IMR-90 (cell line): ENCODE data around the gene NBEA. TPM values are rescaled to one million over a fixed set of nuclear protein-coding genes. Genes with fewer than 3 reads are reported as not detected.

Experiments used
- ATAC-seq: fragments of 200-7000 bp; cut with Tn5 transposase; 2 replicates; pipeline ENCODE4 v1.9.1; 2020; ENCODE audit warnings: low read depth, mild to moderate bottlenecking, moderate library complexity
- BruUV-seq: library from RNA; stranded (reverse); fragments of 400-500 nt; replicated peaks from 2 replicates; lab custom pipeline; 2021; lab: Mats Ljungman, UMichigan
- CTCF ChIA-PET: fragments of 300-600 bp; formaldehyde crosslinking; extraction: SDS; loops from one replicate; lab custom pipeline; 2021; ENCODE audit warnings: antibody characterized with exemption; lab: Yijun Ruan, JAX
- POLR2A ChIA-PET: fragments of 300-600 bp; sonication (Branson Sonifier 250); formaldehyde crosslinking; loops from one replicate; lab custom pipeline; 2022; ENCODE audit warnings: antibody characterized with exemption; ENCODE audit not compliant: unreplicated experiment; lab: Charles Lee
- DNase-seq: peaks from one replicate; pipeline ENCODE4 v3.0.0; 2013
- H2AFZ ChIP-seq: replicated peaks from 2 replicates; pipeline ENCODE3; 2013; ENCODE audit warnings: low read length, mild to moderate bottlenecking; ENCODE audit not compliant: poor library complexity
- H2AK5ac ChIP-seq: 2 replicates; pipeline ENCODE4 v1.6.1; 2013; ENCODE audit warnings: low read depth, low read length, inconsistent platforms
- H2AK9ac ChIP-seq: replicated peaks from 2 replicates; pipeline ENCODE3; 2013; ENCODE audit warnings: mild to moderate bottlenecking, low read depth, low read length, moderate library complexity; ENCODE audit not compliant: poor library complexity
- H2BK120ac ChIP-seq: 2 replicates; pipeline ENCODE4 v1.6.1; 2013; ENCODE audit warnings: low read depth, low read length, inconsistent platforms
- H2BK15ac ChIP-seq: 3 replicates; pipeline ENCODE4 v1.6.1; 2013; ENCODE audit warnings: low read depth, low read length, inconsistent platforms
- H2BK20ac ChIP-seq: 2 replicates; pipeline ENCODE4 v1.6.1; 2013; ENCODE audit warnings: low read depth, mild to moderate bottlenecking, inconsistent platforms, low read length, moderate library complexity
- H2BK5ac ChIP-seq: 2 replicates; pipeline ENCODE4 v1.6.1; 2013; ENCODE audit warnings: mild to moderate bottlenecking, low read depth, low read length, inconsistent platforms; ENCODE audit not compliant: poor library complexity, severe bottlenecking
- H3K14ac ChIP-seq: replicated peaks from 2 replicates; pipeline ENCODE4 v1.6.1; 2013; ENCODE audit warnings: low read depth, low read length, inconsistent platforms
- H3K18ac ChIP-seq: 2 replicates; pipeline ENCODE4 v1.6.1; 2013; ENCODE audit warnings: low read depth, low read length, control low read depth
- H3K23ac ChIP-seq: 2 replicates; pipeline ENCODE4 v1.6.1; 2013; ENCODE audit warnings: low read depth, low read length, inconsistent platforms
- H3K27ac ChIP-seq: 2 replicates; pipeline ENCODE4 v1.5.1; 2013; ENCODE audit warnings: mild to moderate bottlenecking, control low read depth, low read length; ENCODE audit not compliant: insufficient read depth
- H3K27me3 ChIP-seq: 2 replicates; pipeline ENCODE4 v1.6.1; 2013; ENCODE audit warnings: low read length; ENCODE audit not compliant: control insufficient read depth, insufficient read depth
- H3K36me3 ChIP-seq: 2 replicates; pipeline ENCODE4 v1.6.1; 2013; ENCODE audit warnings: low read length, mixed read lengths; ENCODE audit not compliant: control insufficient read depth, insufficient read depth
- H3K4ac ChIP-seq: 2 replicates; pipeline ENCODE4 v1.6.1; 2013; ENCODE audit warnings: low read depth, low read length, inconsistent platforms
- H3K4me1 ChIP-seq: 2 replicates; pipeline ENCODE4 v1.6.1; 2013; ENCODE audit warnings: low read length, mixed read lengths; ENCODE audit not compliant: control insufficient read depth, insufficient read depth
- H3K4me2 ChIP-seq: 2 replicates; pipeline ENCODE4 v1.6.1; 2013; ENCODE audit warnings: low read depth, mild to moderate bottlenecking, control low read depth, low read length, moderate library complexity
- H3K4me3 ChIP-seq: 2 replicates; pipeline ENCODE4 v1.5.1; 2013; ENCODE audit warnings: low read depth, mild to moderate bottlenecking, control low read depth, low read length, moderate library complexity; ENCODE audit not compliant: insufficient read depth
- H3K56ac ChIP-seq: 2 replicates; pipeline ENCODE4 v1.6.1; 2013; ENCODE audit warnings: low read length, inconsistent platforms; ENCODE audit not compliant: insufficient read depth; ENCODE audit errors: extremely low read depth
- H3K79me1 ChIP-seq, 2 experiments: 2 replicates each; pipeline ENCODE4 v1.6.1; 2013; ENCODE audit warnings: low read length in 2 of 2, inconsistent platforms in 1 of 2, low read depth in 1 of 2
- H3K9ac ChIP-seq: 2 replicates; pipeline ENCODE4 v1.6.1; 2013; ENCODE audit warnings: low read depth, low read length, control low read depth
- H3K9me1 ChIP-seq: 2 replicates; pipeline ENCODE4 v1.6.1; 2013; ENCODE audit warnings: low read length, inconsistent platforms; ENCODE audit not compliant: insufficient read depth
- H3K9me3 ChIP-seq: 2 replicates; pipeline ENCODE4 v1.6.1; 2013; ENCODE audit warnings: low read length; ENCODE audit not compliant: control insufficient read depth, insufficient read depth
- H4K20me1 ChIP-seq: 2 replicates; pipeline ENCODE4 v1.6.1; 2013; ENCODE audit warnings: low read length, inconsistent platforms; ENCODE audit not compliant: insufficient read depth
- H4K5ac ChIP-seq: 2 replicates; pipeline ENCODE4 v1.6.1; 2013; ENCODE audit warnings: mild to moderate bottlenecking, low read depth, low read length, control low read depth
- H4K8ac ChIP-seq, 2 experiments: 2 replicates each; pipeline ENCODE4 v1.6.1; 2013; ENCODE audit warnings: low read depth in 2 of 2, low read length in 2 of 2, control low read depth in 1 of 2, inconsistent platforms in 1 of 2
- H4K91ac ChIP-seq: 2 replicates; pipeline ENCODE4 v1.6.1; 2013; ENCODE audit warnings: low read depth, low read length, inconsistent platforms; ENCODE audit not compliant: insufficient read depth
- BHLHE40 ChIP-seq: fragments of 150-350 bp; IDR thresholded peaks from 2 replicates; pipeline ENCODE4 v1.6.1; 2016; ENCODE audit warnings: mild to moderate bottlenecking, low read depth, low read length
- CEBPB ChIP-seq: IDR thresholded peaks from 2 replicates; pipeline ENCODE4 v1.6.1; 2012; ENCODE audit warnings: low read depth, low read length, improper control_type of control experiment
- CHD1 ChIP-seq: IDR thresholded peaks from 2 replicates; pipeline ENCODE4 v1.6.1; 2012; ENCODE audit warnings: low read depth, low read length, improper control_type of control experiment
- FOS ChIP-seq: fragments of 150-350 bp; IDR thresholded peaks from 2 replicates; pipeline ENCODE4 v1.6.1; 2016; ENCODE audit warnings: low read depth, low read length
- MAFK ChIP-seq: IDR thresholded peaks from 2 replicates; pipeline ENCODE4 v1.6.1; 2012; ENCODE audit warnings: low read depth, low read length, improper control_type of control experiment
- MAZ ChIP-seq: IDR thresholded peaks from 2 replicates; pipeline ENCODE4 v1.6.1; 2012; ENCODE audit warnings: low read depth, mild to moderate bottlenecking, low read length, improper control_type of control experiment, moderate library complexity, borderline replicate concordance
- MXI1 ChIP-seq: IDR thresholded peaks from 2 replicates; pipeline ENCODE4 v1.6.1; 2012; ENCODE audit warnings: low read depth, mild to moderate bottlenecking, low read length, moderate library complexity, borderline replicate concordance
- NFE2L2 ChIP-seq: fragments of 150-350 bp; IDR thresholded peaks from 2 replicates; pipeline ENCODE4 v1.6.1; 2016; ENCODE audit warnings: low read depth, mild to moderate bottlenecking, low read length
- POLR2A ChIP-seq: IDR thresholded peaks from 2 replicates; pipeline ENCODE4 v1.6.1; 2012; ENCODE audit warnings: mild to moderate bottlenecking, low read depth, low read length
- RAD21 ChIP-seq: IDR thresholded peaks from 2 replicates; pipeline ENCODE4 v1.6.1; 2012; ENCODE audit warnings: low read length, improper control_type of control experiment
- RCOR1 ChIP-seq: IDR thresholded peaks from 2 replicates; pipeline ENCODE4 v1.6.1; 2012; ENCODE audit warnings: mild to moderate bottlenecking, low read length, improper control_type of control experiment; ENCODE audit not compliant: insufficient replicate concordance
- RFX5 ChIP-seq: IDR thresholded peaks from 2 replicates; pipeline ENCODE4 v1.8.0; 2012; ENCODE audit warnings: low read depth, mild to moderate bottlenecking, low read length, moderate library complexity
- SMC3 ChIP-seq: fragments of 150-350 bp; IDR thresholded peaks from 2 replicates; pipeline ENCODE4 v1.6.1; 2016; ENCODE audit warnings: low read depth, mild to moderate bottlenecking, antibody characterized with exemption, low read length, moderate library complexity
- WGBS, 2 experiments: methylation state at CpG; one replicate each; pipeline versions ENCODE4 v1.1.5 to v1.1.7; 2013; ENCODE audit warnings: missing lambda C conversion rate in 2 of 2; ENCODE audit not compliant: insufficient read length in 1 of 2; ENCODE audit errors: extremely low coverage in 2 of 2; 5-methylcytosine and 5-hydroxymethylcytosine counted together
- dilution Hi-C: fragments of 300-500 bp; cut with HindIII; formaldehyde crosslinking; loops from one replicate; pipeline ENCODE4 v1.14.3; 2018; ENCODE audit warnings: low sequenced_read_pairs; ENCODE audit not compliant: unreplicated experiment
- in situ Hi-C: fragments of 300-500 bp; cut with MboI; formaldehyde crosslinking; loops from 3 replicates; pipeline ENCODE4 v1.14.3; 2019; ENCODE audit warnings: low sequenced_read_pairs, inconsistent platforms, mixed read lengths
- intact Hi-C: fragments of 100-400 bp; cut with micrococcal nuclease; formaldehyde crosslinking; loops from 2 replicates; pipeline ENCODE4 v1.10.0; 2022
- polyA plus RNA-seq, 3 experiments: library from polyadenylated mRNA; depleted of rRNA; stranded (reverse); fragments of >200 nt; gene quantifications; 2 replicates each; pipeline ENCODE4 v1.2.3, GENCODE V29; 2012; ENCODE audit warnings: low replicate concordance in 1 of 3
- total RNA-seq: library from RNA; depleted of rRNA; stranded (reverse); fragments of >200 nt; gene quantifications from 2 replicates; pipeline ENCODE4 v1.2.3, GENCODE V29; 2012
- TF ChIP-seq, protein P1 (sequence below): fragments of 150-350 bp; IDR thresholded peaks from 2 replicates; pipeline ENCODE4 v1.6.1; 2016; ENCODE audit warnings: low read depth, mild to moderate bottlenecking, low read length, moderate library complexity, borderline replicate concordance
- TF ChIP-seq, protein P2 (sequence below): conservative IDR thresholded peaks from 2 replicates; pipeline ENCODE4 v1.5.1; 2012; ENCODE audit warnings: mild to moderate bottlenecking, low read depth, low read length, improper control_type of control experiment

NBEA gene
- total and polyA plus RNA-seq, 2 of the 4 experiments (the other 2 are of a cell fraction) = 0.82 to 2.2 TPM

DNA sequence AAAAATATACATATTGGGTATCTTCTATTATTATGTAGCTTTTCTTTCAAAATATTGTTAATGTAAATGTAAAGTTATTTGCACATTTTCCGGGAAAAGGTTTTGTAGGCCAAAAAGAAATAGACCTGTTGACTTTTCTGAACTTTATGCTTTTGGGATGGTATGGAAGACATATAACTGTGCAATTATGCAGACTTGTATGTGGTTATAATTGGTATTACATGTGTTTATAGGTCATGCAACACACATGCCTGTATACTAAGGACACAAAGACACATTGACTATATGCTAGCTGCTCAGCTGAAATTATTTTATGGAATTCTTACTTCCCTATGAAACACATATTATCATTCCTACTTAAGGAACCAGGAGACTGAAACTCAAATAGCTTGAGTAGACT lies 2.3 kb upstream of the NBEA start:
- no peak overlapping the region for H3K18ac ChIP-seq
- H2AK5ac ChIP-seq = no peak overlapping the region
- H3K9me3 ChIP-seq = no peaks in the 10 kb centered on the region
- peaks cover 4% of the 10 kb centered on the region; the same call in 1 of the 2 replicates for H3K4me1 ChIP-seq
- no peak overlapping the region for H3K4me2 ChIP-seq
- H4K91ac ChIP-seq = no peak overlapping the region
- no peak overlapping the region for H2BK15ac ChIP-seq
- H4K8ac ChIP-seq = no peak overlapping the region
- H3K4ac ChIP-seq = no peak overlapping the region
- ChIA-PET CTCF (no interaction called here), POLR2A (no interaction called here)
- peaks cover 14% of the 10 kb centered on the region for H3K27me3 ChIP-seq
- no TSS peak for BruUV-seq
- WGBS, 2 experiments = no CpG with 5 or more reads among the region's 1 CpG
- H3K4me3 ChIP-seq = no peak overlapping the region
- no peak overlapping the region for H3K56ac ChIP-seq
- no peak overlapping the region for H2AK9ac ChIP-seq
- no peak overlapping the region for H2AFZ ChIP-seq
- DNase-seq = no peak
- dilution Hi-C loops (no loop called here), in situ Hi-C loops (no loop called here), intact Hi-C loops (loop anchor here (10.0 kb wide), 1 partner anchor 1005 kb away; no protein-coding TSS in a partner anchor)
- H4K5ac ChIP-seq = no peak overlapping the region
- 0 out of 4 replicates have a peak, but pooled peaks cover 0 to 2% of the 10 kb centered on the region in 2 experiments for H3K79me1 ChIP-seq
- no peaks in the 10 kb centered on the region for H3K36me3 ChIP-seq
- H3K27ac ChIP-seq = no peak overlapping the region
- no peak for ATAC-seq
- no peak overlapping the region for H3K9ac ChIP-seq
- H3K14ac ChIP-seq = no peak overlapping the region
- no peak overlapping the region for H3K23ac ChIP-seq
- H2BK120ac ChIP-seq = no peak overlapping the region
- no peaks in the 10 kb centered on the region; the same call in 1 of the 2 replicates for H3K9me1 ChIP-seq
- no peaks in the 10 kb centered on the region for H4K20me1 ChIP-seq
- TF ChIP-seq RCOR1 (no peak), RFX5 (no peak), CHD1 (no peak), NFE2L2 (no peak), RAD21 (no peak), BHLHE40 (no peak), MAZ (no peak), MXI1 (no peak), POLR2A (no peak), MAFK (no peak), CEBPB (no peak), SMC3 (no peak), FOS (no peak)
- TF ChIP-seq, protein P1, sequence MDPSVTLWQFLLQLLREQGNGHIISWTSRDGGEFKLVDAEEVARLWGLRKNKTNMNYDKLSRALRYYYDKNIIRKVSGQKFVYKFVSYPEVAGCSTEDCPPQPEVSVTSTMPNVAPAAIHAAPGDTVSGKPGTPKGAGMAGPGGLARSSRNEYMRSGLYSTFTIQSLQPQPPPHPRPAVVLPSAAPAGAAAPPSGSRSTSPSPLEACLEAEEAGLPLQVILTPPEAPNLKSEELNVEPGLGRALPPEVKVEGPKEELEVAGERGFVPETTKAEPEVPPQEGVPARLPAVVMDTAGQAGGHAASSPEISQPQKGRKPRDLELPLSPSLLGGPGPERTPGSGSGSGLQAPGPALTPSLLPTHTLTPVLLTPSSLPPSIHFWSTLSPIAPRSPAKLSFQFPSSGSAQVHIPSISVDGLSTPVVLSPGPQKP = no peak
- TF ChIP-seq, protein P2, sequence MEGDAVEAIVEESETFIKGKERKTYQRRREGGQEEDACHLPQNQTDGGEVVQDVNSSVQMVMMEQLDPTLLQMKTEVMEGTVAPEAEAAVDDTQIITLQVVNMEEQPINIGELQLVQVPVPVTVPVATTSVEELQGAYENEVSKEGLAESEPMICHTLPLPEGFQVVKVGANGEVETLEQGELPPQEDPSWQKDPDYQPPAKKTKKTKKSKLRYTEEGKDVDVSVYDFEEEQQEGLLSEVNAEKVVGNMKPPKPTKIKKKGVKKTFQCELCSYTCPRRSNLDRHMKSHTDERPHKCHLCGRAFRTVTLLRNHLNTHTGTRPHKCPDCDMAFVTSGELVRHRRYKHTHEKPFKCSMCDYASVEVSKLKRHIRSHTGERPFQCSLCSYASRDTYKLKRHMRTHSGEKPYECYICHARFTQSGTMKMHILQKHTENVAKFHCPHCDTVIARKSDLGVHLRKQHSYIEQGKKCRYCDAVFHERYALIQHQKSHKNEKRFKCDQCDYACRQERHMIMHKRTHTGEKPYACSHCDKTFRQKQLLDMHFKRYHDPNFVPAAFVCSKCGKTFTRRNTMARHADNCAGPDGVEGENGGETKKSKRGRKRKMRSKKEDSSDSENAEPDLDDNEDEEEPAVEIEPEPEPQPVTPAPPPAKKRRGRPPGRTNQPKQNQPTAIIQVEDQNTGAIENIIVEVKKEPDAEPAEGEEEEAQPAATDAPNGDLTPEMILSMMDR = no peak
- no peak overlapping the region for H2BK5ac ChIP-seq
- no peak overlapping the region for H2BK20ac ChIP-seq
